WTC11 (cell line): Measurements from ENCODE around the gene PHF14. TPM values are rescaled to one million over a fixed set of nuclear protein-coding genes. Genes with fewer than 3 reads are reported as not detected.

Source experiments
- ATAC-seq: fragments of 200-7000 bp; cut with Tn5 transposase; 2 replicates; pipeline ENCODE4 v1.10.0; 2021; ENCODE audit warnings: mild to moderate bottlenecking, moderate library complexity
- CTCF ChIA-PET: fragments of 300-600 bp; sonication (Branson Sonifier 250); formaldehyde crosslinking; loops from one replicate; lab custom pipeline; 2021; ENCODE audit warnings: antibody characterized with exemption; lab: Charles Lee
- POLR2A ChIA-PET: fragments of 350-600 bp; sonication (Branson Sonifier 250); formaldehyde crosslinking; loops from one replicate; lab custom pipeline; 2021; ENCODE audit warnings: antibody characterized with exemption; lab: Charles Lee
- DNase-seq: peaks from one replicate; pipeline ENCODE4 v3.0.0; 2021; ENCODE audit warnings: low spot score
- H3K27ac Mint-ChIP-seq: 2 replicates; pipeline ENCODE4 v1.8.0; 2021; ENCODE audit warnings: mixed read lengths
- H3K27me3 Mint-ChIP-seq: 2 replicates; pipeline ENCODE4 v1.8.0; 2021; ENCODE audit warnings: low read depth, mild to moderate bottlenecking, moderate library complexity, mixed read lengths
- H3K36me3 Mint-ChIP-seq: 2 replicates; pipeline ENCODE4 v1.8.0; 2021; ENCODE audit warnings: mixed read lengths
- H3K4me1 Mint-ChIP-seq: 2 replicates; pipeline ENCODE4 v1.8.0; 2022; ENCODE audit warnings: mixed read lengths
- H3K4me3 Mint-ChIP-seq: 2 replicates; pipeline ENCODE4 v1.8.0; 2021; ENCODE audit warnings: mild to moderate bottlenecking, moderate library complexity, mixed read lengths
- H3K9me3 Mint-ChIP-seq: 2 replicates; pipeline ENCODE4 v1.8.0; 2021; ENCODE audit warnings: mixed read lengths
- AFF4 ChIP-seq: sonication (generic); formaldehyde crosslinking; IDR thresholded peaks from 2 replicates; pipeline ENCODE4 v1.8.1; 2023; ENCODE audit warnings: mild to moderate bottlenecking, missing genetic modification reagents, borderline replicate concordance
- ATF3 ChIP-seq: sonication (generic); formaldehyde crosslinking; conservative IDR thresholded peaks from 2 replicates; pipeline ENCODE4 v1.8.1; 2022; ENCODE audit warnings: mild to moderate bottlenecking, missing genetic modification reagents
- CBFB ChIP-seq: sonication (generic); formaldehyde crosslinking; IDR thresholded peaks from 2 replicates; pipeline ENCODE4 v1.8.1; 2022; ENCODE audit warnings: mild to moderate bottlenecking, low read depth, missing genetic modification reagents
- CREM ChIP-seq: sonication (generic); formaldehyde crosslinking; IDR thresholded peaks from 2 replicates; pipeline ENCODE4 v1.8.1; 2022; ENCODE audit warnings: mild to moderate bottlenecking, missing genetic modification reagents, moderate library complexity
- E2F5 ChIP-seq: sonication (generic); formaldehyde crosslinking; IDR thresholded peaks from 2 replicates; pipeline ENCODE4 v1.8.1; 2022; ENCODE audit warnings: mild to moderate bottlenecking, moderate library complexity, missing genetic modification reagents
- ELF4 ChIP-seq: sonication (generic); formaldehyde crosslinking; IDR thresholded peaks from 2 replicates; pipeline ENCODE4 v1.8.1; 2022; ENCODE audit warnings: low read depth, mild to moderate bottlenecking, moderate library complexity, missing genetic modification reagents
- ERG ChIP-seq: fragments of 250-450 bp; sonication (Bioruptor Pico); IDR thresholded peaks from 2 replicates; pipeline ENCODE4 v1.8.0; 2021; ENCODE audit warnings: mild to moderate bottlenecking
- FOXJ3 ChIP-seq: sonication (generic); formaldehyde crosslinking; IDR thresholded peaks from 2 replicates; pipeline ENCODE4 v1.9.0; 2021; ENCODE audit warnings: missing genetic modification reagents, mild to moderate bottlenecking, borderline replicate concordance
- GABPB1 ChIP-seq: sonication (generic); formaldehyde crosslinking; IDR thresholded peaks from 2 replicates; pipeline ENCODE4 v1.8.1; 2023; ENCODE audit warnings: mild to moderate bottlenecking, missing genetic modification reagents
- IRF1 ChIP-seq: sonication (generic); formaldehyde crosslinking; IDR thresholded peaks from 2 replicates; pipeline ENCODE4 v1.8.0; 2023; ENCODE audit warnings: missing genetic modification reagents
- MAX ChIP-seq: sonication (generic); formaldehyde crosslinking; IDR thresholded peaks from 2 replicates; pipeline ENCODE4 v1.8.0; 2022; ENCODE audit warnings: mild to moderate bottlenecking, missing genetic modification reagents
- NFATC4 ChIP-seq: fragments of 250-450 bp; sonication (Bioruptor Pico); IDR thresholded peaks from 2 replicates; pipeline ENCODE4 v1.9.0; 2021; ENCODE audit warnings: mild to moderate bottlenecking
- NR1H2 ChIP-seq: sonication (generic); formaldehyde crosslinking; IDR thresholded peaks from 2 replicates; pipeline ENCODE4 v1.9.0; 2021; ENCODE audit warnings: mild to moderate bottlenecking, moderate library complexity, missing genetic modification reagents
- PRDM15 ChIP-seq: sonication (generic); formaldehyde crosslinking; IDR thresholded peaks from 2 replicates; pipeline ENCODE4 v1.8.0; 2022; ENCODE audit warnings: missing genetic modification reagents
- RORB ChIP-seq: fragments of 250-450 bp; sonication (Bioruptor Pico); IDR thresholded peaks from 2 replicates; pipeline ENCODE4 v1.9.0; 2021; ENCODE audit warnings: mild to moderate bottlenecking
- SOX15 ChIP-seq: fragments of 250-450 bp; sonication (Bioruptor Pico); IDR thresholded peaks from 2 replicates; pipeline ENCODE4 v1.9.0; 2021; ENCODE audit warnings: mild to moderate bottlenecking
- TEAD4 ChIP-seq: sonication (generic); formaldehyde crosslinking; IDR thresholded peaks from 2 replicates; pipeline ENCODE4 v1.8.0; 2022; ENCODE audit warnings: mild to moderate bottlenecking, missing genetic modification reagents
- ZNF219 ChIP-seq: sonication (generic); formaldehyde crosslinking; IDR thresholded peaks from 2 replicates; pipeline ENCODE4 v1.8.0; 2023; ENCODE audit warnings: missing genetic modification reagents, mild to moderate bottlenecking, borderline replicate concordance
- ZNF232 ChIP-seq: sonication (generic); formaldehyde crosslinking; IDR thresholded peaks from 2 replicates; pipeline ENCODE4 v1.8.0; 2022; ENCODE audit warnings: mild to moderate bottlenecking, missing genetic modification reagents
- ZNF263 ChIP-seq: sonication (generic); formaldehyde crosslinking; IDR thresholded peaks from 2 replicates; pipeline ENCODE4 v1.8.1; 2022; ENCODE audit warnings: low read depth, mild to moderate bottlenecking, moderate library complexity, missing genetic modification reagents
- ZNF396 ChIP-seq: fragments of 250-450 bp; sonication (Bioruptor Pico); IDR thresholded peaks from 2 replicates; pipeline ENCODE4 v1.8.0; 2021; ENCODE audit warnings: mild to moderate bottlenecking, moderate library complexity, borderline replicate concordance
- ZNF423 ChIP-seq: fragments of 250-450 bp; sonication (Bioruptor Pico); IDR thresholded peaks from 2 replicates; pipeline ENCODE4 v2.1.2; 2022; ENCODE audit warnings: mild to moderate bottlenecking, moderate library complexity
- total RNA-seq: library from RNA; stranded (reverse); gene quantifications from 3 replicates; pipeline ENCODE4 v1.2.3, GENCODE V29; 2021

Gene PHF14
- total RNA-seq, 1 experiment from 2014 or later: 47.7 TPM

GRCh38 chr7:11206177-11206899 lies 232.7 kb downstream of the PHF14 start:
- DNase-seq: no peak
- Mint-ChIP-seq H3K4me1 (no peaks in the 10 kb centered on the region), H3K4me3 (no peak overlapping the region), H3K27me3 (peaks cover 6% of the 10 kb centered on the region; the same call in 1 of the 2 replicates), H3K36me3 (no peaks in the 10 kb centered on the region), H3K9me3 (no peaks in the 10 kb centered on the region)
- CTCF ChIA-PET: no interaction called here
- POLR2A ChIA-PET: no interaction called here
- TF ChIP-seq MAX (no peak), NR1H2 (no peak), TEAD4 (CRISPR knock-in tag) (no peak), CREM (CRISPR knock-in tag) (no peak), ZNF423 (CRISPR knock-in tag) (no peak), AFF4 (CRISPR knock-in tag) (no peak), ZNF232 (no peak), ELF4 (CRISPR knock-in tag) (no peak), RORB (CRISPR knock-in tag) (no peak), ZNF263 (CRISPR knock-in tag) (no peak), IRF1 (CRISPR knock-in tag) (no peak), SOX15 (CRISPR knock-in tag) (no peak), E2F5 (CRISPR knock-in tag) (no peak)
- TF ChIP-seq, all 79 proteins: peak for 0
- no peak for ATAC-seq
- H3K27ac Mint-ChIP-seq: no peak overlapping the region

- no peak overlapping the region for H3K27ac Mint-ChIP-seq
- no peaks in the 10 kb centered on the region for H3K36me3 Mint-ChIP-seq
- H3K27me3 Mint-ChIP-seq: peaks cover 3% of the 10 kb centered on the region; the same call in 1 of the 2 replicates
- H3K4me1 Mint-ChIP-seq: 0 out of 2 replicates have a peak, but pooled peaks cover 3% of the 10 kb centered on the region
- H3K9me3 Mint-ChIP-seq: no peaks in the 10 kb centered on the region
- DNase-seq (no peak), ATAC-seq (peak; percentile 40; the same call in 1 of the 2 replicates)
- ChIA-PET POLR2A (no interaction called here), CTCF (interaction anchor here (0.5 to 1.1 kb wide), 4 partner anchors 11 to 318 kb away, joined by 3 to 4 read pairs (median 3); no protein-coding TSS in a partner anchor)
- H3K4me3 Mint-ChIP-seq: no peak overlapping the region
- TF ChIP-seq CBFB (CRISPR knock-in tag) (no peak), PRDM15 (no peak), FOXJ3 (CRISPR knock-in tag) (no peak), ZNF232 (no peak), ZNF396 (no peak), ERG (no peak), ZNF219 (no peak), NFATC4 (CRISPR knock-in tag) (no peak), IRF1 (CRISPR knock-in tag) (no peak), ATF3 (CRISPR knock-in tag) (no peak), GABPB1 (CRISPR knock-in tag) (no peak), ELF4 (CRISPR knock-in tag) (no peak)
Measured at GRCh38 chr7:11207565-11207964, 233.9 kb downstream of the PHF14 start.
